ENCODE data around the gene NEMP1.

GRCh38 chr12:57012600-57013465 is 65.8 kb downstream of the NEMP1 start:
- TF ChIP-seq CTCF (IDR thresholded peaks at IDR 0.05) (no peak), POLR2A (IDR thresholded peaks at IDR 0.05) (no peak)
